Endothelial cell of hepatic sinusoid (primary cell): ENCODE data around the gene MUC5B.

ENCODE experiments used
- in situ Hi-C: cut with HindIII; loops from 2 replicates; pipeline ENCODE4 v1.10.0; 2017; ENCODE audit warnings: low sequenced_read_pairs

MUC5B gene

DNA sequence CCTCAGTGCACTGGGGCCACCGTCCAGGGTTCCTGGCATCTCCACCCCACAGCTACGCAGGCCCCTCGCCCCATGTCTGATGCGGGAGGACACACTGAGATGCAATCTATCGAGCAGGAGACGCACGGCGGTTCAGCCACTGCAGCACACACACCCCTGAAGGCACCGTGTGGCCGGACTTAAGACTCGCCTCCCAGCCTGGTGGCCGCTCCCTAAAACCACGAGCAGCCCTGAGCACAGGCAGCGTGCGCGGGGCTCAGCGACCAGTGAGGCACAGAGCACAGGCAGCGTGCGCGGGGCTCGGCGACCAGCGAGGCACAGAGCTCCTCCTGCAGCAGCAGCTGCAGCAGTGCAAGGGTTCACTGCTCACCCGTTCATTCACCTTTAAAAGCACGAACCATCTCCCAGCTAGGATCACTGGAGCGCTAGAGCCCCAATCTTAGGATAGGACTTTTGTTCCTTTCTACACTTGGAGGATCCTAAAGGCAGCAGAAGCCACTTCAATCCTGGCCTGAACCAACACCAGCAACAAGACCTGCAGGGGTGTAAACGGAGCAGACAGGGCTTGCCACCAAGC is 55.2 kb downstream of the MUC5B start:
- in situ Hi-C loops, result no loop called here

DNA sequence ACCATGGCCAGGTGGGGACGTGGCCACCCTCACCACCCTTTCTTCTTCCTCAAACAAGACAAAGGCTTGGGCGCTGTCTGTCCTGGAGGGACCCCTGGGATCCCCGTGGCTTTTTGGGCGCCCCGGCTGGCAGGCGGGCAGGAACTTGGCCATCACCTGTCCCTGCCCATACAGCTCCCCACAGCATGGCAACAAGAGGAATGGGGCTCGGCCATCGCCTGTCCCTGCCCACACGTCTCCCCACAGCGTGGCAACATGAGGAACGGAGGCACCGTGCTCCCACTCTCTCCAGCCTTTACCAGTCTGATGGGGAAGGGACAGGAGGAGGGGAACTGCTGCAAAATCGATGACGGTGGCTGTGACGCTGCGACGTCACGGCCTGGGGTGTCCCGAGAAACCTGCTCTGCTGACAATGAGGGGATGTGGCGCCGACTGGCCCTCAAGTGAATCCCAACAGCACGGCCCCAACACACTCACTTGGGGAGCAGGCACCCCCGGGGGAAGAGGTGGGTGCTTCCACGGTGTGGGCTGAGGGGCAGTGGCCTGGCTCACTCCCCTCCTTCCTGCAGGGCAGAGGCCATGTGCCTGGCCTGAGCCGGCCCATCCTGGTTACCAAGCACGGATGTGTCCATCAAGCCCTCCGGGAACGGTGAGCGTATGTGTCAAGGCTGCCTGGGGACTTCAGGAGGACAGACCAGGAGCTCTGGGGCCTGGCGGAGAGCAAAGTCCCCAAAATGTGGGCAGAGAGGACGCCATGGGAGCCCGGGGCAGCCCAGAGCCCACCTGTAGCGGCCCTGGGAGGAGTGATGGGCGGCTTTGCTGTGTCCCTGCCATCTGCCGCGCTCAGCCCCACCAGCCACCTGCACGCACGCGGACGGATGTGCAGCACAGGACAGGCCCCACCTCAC is 56.2 kb downstream of the MUC5B start:
- in situ Hi-C loops, result no loop called here

DNA sequence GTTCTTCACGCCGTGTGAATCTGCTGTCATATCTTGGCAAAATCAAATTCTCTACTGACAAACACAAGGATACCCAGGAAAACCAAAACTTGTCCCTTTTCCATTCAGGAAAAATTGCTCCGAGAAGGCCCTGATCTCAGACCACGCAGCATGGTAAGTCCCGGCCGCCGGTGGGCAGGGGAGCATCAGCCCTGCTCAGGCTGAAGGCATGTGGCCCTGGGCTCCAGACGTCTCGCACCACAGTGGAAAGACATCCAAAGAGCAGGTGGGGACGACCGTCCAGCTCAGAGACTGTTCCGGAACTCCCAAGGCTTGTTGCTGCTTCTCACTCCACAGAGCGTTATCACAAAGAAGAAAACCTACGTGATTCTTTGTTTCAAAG is 56.8 kb downstream of the MUC5B start:
- in situ Hi-C loops, result no loop called here

DNA sequence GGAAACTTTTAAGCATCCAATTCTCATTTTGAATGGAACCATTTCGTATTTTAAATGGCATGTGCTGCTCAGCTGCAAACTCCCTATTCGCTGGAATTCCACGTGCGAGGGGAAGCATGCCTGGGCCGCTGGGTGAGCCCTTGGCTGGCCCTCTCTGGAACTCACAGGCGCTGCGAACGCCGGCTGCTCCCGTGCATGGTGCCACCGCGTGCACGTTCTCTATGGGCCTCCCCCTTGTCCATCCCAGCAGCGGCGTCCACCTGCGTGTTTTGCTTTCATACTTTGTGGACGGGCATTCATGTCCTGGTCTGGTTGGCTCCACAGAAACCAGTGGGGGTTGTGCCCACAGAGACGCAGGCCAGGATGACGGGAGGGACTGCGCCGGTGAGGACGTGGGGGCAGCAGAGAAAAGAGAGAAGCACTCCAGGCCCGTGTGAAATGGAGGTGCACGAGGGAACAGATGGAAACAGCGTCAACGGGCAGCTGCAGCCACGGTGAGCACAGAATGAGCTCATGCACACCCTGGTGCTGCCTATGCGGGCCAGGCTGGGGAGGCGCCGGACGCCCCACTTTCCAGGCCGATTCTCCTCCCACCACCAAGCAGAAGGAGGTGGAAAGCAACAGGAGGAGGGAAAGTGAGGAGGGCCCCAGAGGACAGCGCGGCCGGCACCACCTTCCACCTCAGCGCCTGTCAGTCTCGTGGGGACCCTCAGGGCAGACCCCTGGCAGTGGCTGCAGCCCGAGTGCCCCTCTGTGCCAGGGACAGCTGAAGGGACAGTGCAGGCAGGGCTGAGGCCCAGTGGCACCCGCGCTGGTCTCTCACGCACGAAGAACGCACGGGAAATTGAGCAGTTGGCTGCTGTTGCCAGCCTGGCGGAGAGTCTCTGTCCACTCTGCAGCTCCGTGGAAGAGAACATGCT is 57.5 kb downstream of the MUC5B start:
- in situ Hi-C loops, result no loop called here

DNA sequence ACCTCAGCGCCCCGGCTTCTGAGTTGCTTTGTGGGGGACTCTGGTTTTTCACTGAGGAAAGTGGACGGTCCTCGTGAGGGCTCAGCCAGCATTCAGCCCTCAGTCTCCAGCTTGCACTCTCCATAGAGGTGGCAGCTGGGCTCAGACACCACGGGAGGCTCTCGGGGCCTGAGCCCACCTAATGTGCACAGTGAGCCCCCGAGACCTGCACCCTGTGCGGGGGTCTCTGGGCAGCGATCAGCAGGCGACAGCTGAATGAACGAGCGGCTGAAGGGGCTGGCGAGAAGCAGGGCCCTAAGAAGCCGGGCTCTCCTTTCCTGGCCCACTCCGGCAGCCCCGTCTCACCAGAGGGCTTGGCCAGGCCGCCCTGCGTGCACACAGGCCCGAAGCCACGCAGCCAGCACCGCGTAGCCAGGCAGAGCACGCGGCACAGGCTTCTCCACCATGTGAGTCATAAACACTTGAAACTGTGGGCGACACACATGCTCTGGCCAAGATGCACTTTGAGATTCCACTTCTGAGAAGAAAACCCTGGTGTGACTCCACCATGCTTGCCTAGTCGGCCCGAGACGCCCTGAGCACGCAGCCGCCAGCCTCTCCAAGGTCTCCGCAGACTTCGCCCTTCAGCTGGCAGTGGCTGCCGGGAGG is 58.6 kb downstream of the MUC5B start:
- in situ Hi-C loops, result no loop called here

DNA sequence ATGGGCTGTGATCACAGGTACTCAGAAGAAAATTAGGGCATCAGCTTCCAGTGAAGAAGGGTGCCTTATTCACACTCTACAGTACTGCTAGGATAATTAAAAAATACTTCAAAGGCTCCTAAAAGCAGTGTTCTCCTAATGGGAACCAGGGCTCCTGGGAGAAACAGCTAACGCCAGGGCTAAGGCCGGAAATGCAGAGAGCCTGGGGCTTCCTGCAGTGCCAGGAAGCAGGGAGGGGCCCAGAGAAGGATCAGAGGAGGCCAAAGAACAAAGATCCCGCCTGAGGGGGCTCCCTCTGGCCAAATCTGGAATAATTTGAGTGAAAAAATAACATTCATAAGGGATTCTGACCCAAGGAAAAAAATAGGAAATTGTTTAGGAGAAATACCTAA is 59.1 kb downstream of the MUC5B start:
- in situ Hi-C loops, result no loop called here

DNA sequence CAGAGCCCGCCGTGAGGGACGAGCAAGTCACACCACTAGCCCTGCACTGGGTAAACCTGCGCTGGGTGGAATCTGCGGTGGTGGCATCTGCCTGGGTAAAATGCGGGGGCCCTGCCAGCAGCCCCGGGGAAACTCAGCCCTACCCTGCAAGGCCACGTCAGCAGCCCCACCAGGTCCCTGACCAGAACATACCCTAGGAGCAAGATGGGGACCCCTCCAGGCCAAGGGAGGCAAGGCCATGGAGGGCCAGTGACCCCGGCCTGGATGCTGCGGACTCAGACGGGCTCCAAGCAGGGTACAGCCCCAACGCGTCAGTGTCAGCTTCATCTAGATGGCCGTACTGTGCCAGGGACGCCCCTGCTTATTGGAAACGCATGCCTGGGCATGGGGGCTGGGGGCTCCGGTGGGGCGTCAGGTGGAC is 60.2 kb downstream of the MUC5B start:
- in situ Hi-C loops, result no loop called here

DNA sequence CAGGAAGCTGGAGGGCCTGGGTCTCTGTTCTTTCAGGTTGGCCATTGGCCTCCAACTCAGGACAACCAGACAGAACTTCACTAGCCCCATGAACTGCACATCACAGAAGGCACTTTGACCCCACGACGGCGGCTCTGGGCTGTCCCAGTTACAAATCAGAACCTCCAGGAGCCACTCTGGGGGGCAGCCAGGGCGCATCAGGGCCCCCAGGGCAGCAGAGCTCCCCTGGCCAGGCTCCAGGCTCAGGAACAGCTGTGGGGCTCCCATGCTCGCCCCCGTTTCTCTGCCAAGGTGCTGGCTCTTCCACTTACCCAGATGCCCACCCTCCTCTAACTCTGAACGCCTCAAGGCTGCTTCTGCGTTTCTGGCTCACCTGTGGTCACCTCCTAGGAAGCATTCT is 61.0 kb downstream of the MUC5B start:
- in situ Hi-C loops, result no loop called here

DNA sequence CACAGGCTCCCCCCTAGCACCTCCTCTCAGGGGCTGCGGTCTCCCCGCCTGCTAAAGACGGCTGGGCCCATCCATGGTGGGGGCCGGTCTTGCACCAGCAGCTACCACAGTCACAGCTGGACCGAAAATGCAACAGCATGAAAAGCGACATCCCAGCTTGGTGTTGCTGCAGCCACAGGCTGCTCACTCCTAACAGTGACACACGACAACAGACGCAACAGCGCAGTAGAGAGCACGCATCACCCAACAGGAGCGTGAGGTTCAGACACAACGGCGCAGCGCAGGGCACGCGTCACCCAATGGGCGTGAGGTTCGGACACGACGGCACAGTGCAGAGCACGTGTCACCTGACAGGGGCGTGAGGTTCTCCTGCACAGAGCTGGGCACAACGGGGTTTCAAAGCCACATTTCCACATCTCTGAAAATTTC is 62.5 kb downstream of the MUC5B start:
- in situ Hi-C loops, result no loop called here

DNA sequence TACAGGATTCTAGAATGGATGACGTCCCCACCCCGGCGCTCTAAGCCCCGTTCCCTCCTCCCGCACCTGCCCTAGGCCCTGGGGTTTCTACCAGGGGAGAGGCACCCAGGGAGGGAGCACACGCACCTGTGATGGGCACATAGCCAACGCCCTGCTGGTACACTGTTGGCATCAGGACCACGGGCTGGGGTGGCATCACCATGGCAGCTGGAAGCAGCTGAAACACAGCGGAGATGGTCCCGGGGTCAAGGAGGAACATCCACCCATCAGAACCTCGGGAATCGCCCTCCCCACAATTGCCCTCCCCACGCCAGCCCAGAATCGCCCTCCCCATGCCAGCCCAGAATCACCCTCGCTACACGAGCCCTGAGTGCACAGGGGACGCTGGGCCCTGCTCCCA is 63.0 kb downstream of the MUC5B start:
- in situ Hi-C loops, result no loop called here

DNA sequence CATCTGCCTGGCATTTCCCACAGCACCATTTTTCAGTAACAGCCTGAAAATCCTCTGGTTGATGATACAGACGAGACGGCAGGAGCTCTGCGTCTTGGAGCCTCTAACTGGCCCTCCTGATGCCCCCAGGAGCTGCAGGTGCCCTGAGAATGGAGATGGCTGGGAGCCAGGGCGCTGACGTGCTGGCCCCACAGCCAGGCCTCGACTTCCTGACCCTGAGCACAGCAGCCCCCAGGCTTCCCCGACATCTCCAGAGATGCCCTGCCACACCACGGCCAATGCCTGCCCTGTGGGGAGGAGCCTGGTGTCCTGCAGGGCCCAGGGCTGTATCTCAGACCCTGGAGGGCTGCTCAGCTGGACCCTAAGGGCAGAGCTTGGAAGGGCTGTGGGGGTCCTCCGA is 65.1 kb downstream of the MUC5B start:
- in situ Hi-C loops, result no loop called here

DNA sequence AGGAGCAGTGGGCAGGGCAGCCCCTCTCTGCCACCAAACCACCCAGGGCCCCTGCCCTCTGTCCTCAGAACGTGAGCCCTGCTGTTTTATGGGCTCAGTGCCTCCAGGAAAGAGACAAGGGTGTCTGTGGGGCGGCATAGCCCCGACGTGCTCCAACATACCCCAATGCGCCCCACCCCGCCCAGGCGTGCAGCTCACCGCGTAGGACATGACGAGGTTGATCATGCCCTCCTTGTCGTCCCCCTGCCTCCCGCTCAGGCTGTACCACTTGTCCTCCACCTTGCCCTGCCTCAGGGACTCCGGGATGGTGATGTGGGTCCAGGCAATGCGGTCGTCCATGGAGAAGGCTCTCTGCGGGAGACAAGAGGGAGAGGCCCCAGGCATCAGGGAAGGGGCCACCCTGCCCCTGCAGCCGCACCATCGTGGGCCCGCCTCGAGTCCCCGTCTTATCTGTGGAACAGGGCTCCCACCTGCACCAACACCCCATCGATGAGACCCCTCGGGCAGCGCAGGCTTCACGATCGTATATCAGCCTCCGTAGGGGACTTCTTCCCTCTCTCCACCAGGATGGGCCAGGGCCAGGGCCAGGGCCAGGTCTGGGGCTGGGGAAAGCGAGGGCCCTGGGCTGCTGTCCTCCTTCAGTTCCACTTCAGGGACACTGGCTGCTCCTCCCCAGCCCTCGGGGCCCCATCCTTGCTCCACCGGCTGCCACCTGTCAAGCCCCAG is 65.7 kb downstream of the MUC5B start:
- in situ Hi-C loops, result no loop called here

DNA sequence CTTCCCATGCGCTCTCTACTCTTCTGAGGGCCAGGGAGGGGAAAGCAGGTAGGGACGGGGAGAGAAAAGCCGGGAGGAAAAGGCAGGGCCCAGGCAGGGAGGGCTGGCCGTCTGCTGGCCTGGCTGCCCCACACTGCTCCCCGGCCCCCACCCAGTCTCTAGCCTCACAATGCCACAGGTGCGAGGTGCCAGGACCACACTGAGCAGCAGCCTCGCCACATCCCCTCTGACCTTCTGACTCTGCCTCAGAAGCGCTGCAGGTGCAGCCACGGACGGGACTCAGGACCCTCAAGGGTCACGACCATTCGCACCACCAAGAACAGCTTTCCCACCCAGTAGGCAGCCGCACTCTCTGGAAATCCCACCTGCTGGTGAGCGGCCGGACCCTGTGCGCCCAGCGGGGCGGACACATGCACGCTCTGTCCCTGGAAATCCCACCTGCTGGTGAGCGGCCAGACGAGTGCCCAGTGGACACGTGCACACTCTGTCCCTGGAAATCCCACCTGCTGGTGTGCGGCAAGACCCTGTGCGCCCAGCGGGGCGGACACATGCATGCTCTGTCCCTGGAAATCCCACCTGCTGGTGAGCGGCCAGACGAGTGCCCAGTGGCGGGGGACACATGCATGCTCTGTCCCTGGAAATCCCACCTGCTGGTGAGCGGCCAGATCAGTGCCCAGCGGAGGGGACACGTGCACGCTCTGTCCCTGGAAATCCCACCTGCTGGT is 66.5 kb downstream of the MUC5B start:
- in situ Hi-C loops, result no loop called here

DNA sequence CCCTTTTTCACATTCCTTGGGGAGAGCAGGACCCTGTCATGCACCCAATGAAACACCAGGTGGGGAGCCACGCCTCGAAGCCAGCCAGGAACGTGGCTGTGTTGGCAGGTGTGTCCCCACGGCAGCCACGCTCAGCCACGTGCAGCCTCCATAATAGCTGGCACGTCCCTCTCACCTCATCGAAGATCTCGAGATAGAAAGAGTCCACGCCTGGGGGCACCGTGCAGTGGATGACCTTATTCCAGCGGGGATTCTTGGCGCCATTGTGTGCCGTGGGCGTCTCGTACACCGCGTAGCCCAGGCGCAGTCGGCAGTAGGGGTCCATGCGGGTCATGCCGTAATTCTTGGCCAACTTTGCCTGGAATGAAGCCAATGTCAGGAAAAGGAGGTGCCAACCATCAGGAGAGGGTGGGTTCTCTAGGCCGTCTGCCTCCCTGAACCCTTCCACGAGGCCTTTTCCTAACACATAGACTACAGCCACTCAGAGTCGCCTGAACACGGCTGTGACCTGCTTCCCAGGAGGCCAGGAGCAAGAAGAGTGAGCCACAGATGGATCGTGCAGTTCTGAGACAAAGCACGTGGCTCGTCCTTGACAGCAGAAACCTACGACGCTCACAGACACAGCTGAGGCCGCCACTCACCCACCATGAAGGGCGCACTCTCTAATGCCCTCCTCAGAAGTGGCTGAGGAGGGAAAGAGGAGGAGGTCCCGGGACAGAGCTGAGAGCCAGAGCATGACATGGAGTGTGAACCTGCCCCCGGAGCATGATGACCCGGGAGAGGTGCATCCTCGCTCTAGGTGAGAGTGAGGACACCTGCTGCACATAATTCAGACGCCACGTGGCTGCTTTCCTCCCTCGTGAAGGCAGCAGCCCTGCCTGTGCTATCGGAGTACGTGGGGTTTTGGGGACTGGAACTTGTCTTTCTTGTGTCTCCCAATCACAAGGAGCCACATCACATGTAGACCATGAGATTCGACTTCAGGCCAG is 67.5 kb downstream of the MUC5B start:
- in situ Hi-C loops, result no loop called here

DNA sequence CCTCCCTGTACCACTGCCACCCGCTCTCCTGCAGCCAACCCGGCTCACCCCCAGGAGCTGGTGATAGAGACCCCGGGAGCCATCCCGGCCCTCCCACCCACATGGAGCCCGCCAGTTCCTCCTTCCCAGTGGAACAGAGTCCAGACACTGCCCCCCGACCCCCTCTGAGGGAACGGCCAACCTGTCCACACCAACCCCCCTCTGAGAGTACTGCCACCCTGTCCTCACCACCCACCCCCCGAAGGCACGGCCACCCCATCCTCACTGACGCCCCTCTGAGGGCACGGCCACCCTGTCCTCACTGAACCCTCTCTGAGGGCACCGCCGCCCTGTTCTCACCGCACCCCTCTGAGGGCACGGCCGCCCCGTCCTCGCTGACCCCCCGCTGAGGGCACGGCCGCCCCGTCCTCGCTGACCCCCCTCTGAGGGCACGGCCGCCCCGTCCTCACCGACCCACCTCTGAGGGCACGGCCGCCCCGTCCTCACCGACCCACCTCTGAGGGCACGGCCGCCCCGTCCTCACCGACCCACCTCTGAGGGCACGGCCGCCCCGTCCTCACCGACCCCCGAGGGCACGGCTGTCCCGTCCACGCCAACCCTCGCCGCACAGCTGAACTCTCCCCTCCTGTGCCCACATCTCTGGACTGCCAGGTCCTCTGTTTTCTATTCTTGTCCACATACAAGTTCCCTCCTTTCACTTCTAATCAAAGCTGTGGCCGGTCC is 68.6 kb downstream of the MUC5B start:
- in situ Hi-C loops, result no loop called here

DNA sequence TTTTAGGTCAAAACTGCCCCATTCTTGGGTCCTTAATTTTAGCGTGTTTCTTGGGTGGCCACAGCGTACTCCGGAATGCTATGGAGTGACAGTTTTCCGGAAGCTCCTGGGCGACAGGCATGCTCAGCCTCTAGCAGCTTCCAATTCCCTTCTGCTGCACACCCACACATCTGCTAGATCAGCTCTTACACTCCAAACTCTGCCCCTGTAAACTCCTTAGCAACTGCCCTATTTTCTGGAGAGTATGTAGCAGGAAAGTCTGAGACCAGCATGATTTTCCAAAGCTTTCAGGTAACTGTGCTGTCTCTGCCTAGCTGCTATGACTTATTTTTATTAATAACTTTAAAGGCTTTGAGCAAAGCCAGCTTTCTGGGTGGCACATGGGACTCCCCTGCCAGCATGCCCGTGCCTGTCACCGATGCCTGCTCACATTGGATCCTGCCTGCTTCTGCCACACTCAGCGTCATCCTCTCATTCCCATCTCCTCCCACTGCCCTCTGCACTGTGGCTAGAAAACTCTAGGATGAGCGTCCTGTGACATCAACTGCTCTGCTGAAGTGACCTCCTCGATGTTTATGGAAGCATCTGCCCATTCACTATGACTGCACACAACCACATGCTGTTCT is 69.3 kb downstream of the MUC5B start:
- in situ Hi-C loops, result no loop called here
